A549 treated with Mapracorat at 1 μM for 4 hours (cell line): ENCODE data around the gene SERPING1. TPM values are rescaled to one million over a fixed set of nuclear protein-coding genes. Genes with fewer than 3 reads are reported as not detected.

Experiments
- total RNA-seq: library from RNA; stranded (reverse); fragments of 200-300 nt; extraction: Qiagen RNA extraction; gene quantifications from 5 replicates; pipeline ENCODE4 v1.2.3, GENCODE V29; 2022

SERPING1 gene
- 0.63 to 1.0 TPM (median 0.83 TPM) in 5 replicates for total RNA-seq

GRCh38 chr11:57597461-57597915 is at the start of gene SERPING1:
TSS of gene SERPING1 (plus strand) at chr11:57597685. CDS start at chr11:57598271, 586 bp downstream.

GRCh38 chr11:57567515-57568329 is 29.8 kb upstream of the SERPING1 start, which contains the start of gene UBE2L6:
TSS of gene UBE2L6 (minus strand) at chr11:57567672. CDS start at chr11:57567611, 61 bp downstream.

GRCh38 chr11:57649826-57650738 is 52.6 kb downstream of the SERPING1 start, which contains the start of gene YPEL4:
TSS of gene YPEL4 (minus strand) at chr11:57649912. CDS start at chr11:57647107, 2,805 bp downstream.

GRCh38 chr11:57657194-57658022 is 59.9 kb downstream of the SERPING1 start, which contains the start of gene CLP1:
TSS of gene CLP1 (plus strand) at chr11:57657762. CDS start at chr11:57659477, 1,715 bp downstream.

Other genes with a start within 250 kb of the SERPING1 start
- not detected in 5 replicates for gene PRG3, start 216.5 kb upstream of the SERPING1 start, total RNA-seq
- gene PRG2, start 207.0 kb upstream of the SERPING1 start, total RNA-seq: not detected in 5 replicates
- gene SLC43A3, start 170.6 kb upstream of the SERPING1 start, total RNA-seq: 0.26 to 0.55 TPM (median 0.45 TPM) in 5 replicates
- 49.0 to 100 TPM (median 88.4 TPM) in 5 replicates for gene RTN4RL2, start 137.2 kb upstream of the SERPING1 start, total RNA-seq
- gene SLC43A1, start 82.0 kb upstream of the SERPING1 start, total RNA-seq: 2.1 to 3.3 TPM (median 2.6 TPM) in 5 replicates
- 146 to 173 TPM (median 158 TPM) in 5 replicates for gene TIMM10, start 66.9 kb upstream of the SERPING1 start, total RNA-seq
- not detected in 5 replicates for gene SMTNL1, start 60.1 kb upstream of the SERPING1 start, total RNA-seq
- 34.7 to 42.5 TPM (median 39.8 TPM) in 5 replicates for gene UBE2L6, start 30.0 kb upstream of the SERPING1 start, total RNA-seq
- 0.13 to 0.41 TPM (median 0.18 TPM) in 5 replicates for gene YPEL4, start 52.2 kb downstream of the SERPING1 start, total RNA-seq
- gene CLP1, start 60.1 kb downstream of the SERPING1 start, total RNA-seq: 26.8 to 28.8 TPM (median 28.0 TPM) in 5 replicates
- gene ZDHHC5, start 70.4 kb downstream of the SERPING1 start, total RNA-seq: 68.3 to 76.4 TPM (median 69.7 TPM) in 5 replicates
- 26.3 to 33.5 TPM (median 30.9 TPM) in 5 replicates for gene MED19, start 114.5 kb downstream of the SERPING1 start, total RNA-seq
- 143 to 164 TPM (median 150 TPM) in 5 replicates for gene TMX2, start 114.9 kb downstream of the SERPING1 start, total RNA-seq
- gene SELENOH, start 143.8 kb downstream of the SERPING1 start, total RNA-seq: 113 to 155 TPM (median 142 TPM) in 5 replicates
- not detected in 5 replicates for gene BTBD18, start 154.1 kb downstream of the SERPING1 start, total RNA-seq
- 53.6 to 65.9 TPM (median 63.4 TPM) in 5 replicates for gene CTNND1, start 164.1 kb downstream of the SERPING1 start, total RNA-seq